Endometrial microvascular endothelial cells (primary cell): ENCODE data around the gene NMNAT1. TPM values are rescaled to one million over a fixed set of nuclear protein-coding genes. Genes with fewer than 3 reads are reported as not detected.

Experiments used
- in situ Hi-C: cut with HindIII; loops from 2 replicates; pipeline ENCODE4 v1.10.0; 2017; ENCODE audit warnings: low sequenced_read_pairs, low pct_unique_long_range_greater_than_20kb; ENCODE audit errors: inconsistent ontology term
- total RNA-seq: library from RNA; depleted of rRNA; stranded (reverse); fragments of >200 nt; gene quantifications from one replicate; pipeline ENCODE4 v1.2.3, GENCODE V29; 2015; ENCODE audit errors: inconsistent ontology term

The NMNAT1 gene
- 5.8 TPM for total RNA-seq

- in situ Hi-C loops: no loop called here
Measured at GRCh38 chr1:9942939-9943788, at the start of gene NMNAT1, which contains the start of gene LZIC. Gene NMNAT1, plus strand, starts transcription at chr1:9943475. Its CDS starts 28,599 bp downstream, at chr1:9972074. Gene LZIC, minus strand, starts transcription at chr1:9943391. Its CDS starts 6,772 bp downstream, at chr1:9936619.

GRCh38 chr1:9894115-9894514, 49.2 kb upstream of the NMNAT1 start:
- in situ Hi-C loops: loop anchor here (25.0 kb wide), 1 partner anchor 107 kb away; no protein-coding TSS in a partner anchor

GRCh38 chr1:9900142-9901043, 42.9 kb upstream of the NMNAT1 start:
- in situ Hi-C loops: no loop called here

GRCh38 chr1:9901148-9902059, 41.9 kb upstream of the NMNAT1 start:
- in situ Hi-C loops: no loop called here

GRCh38 chr1:9902060-9902452, 41.2 kb upstream of the NMNAT1 start:
- in situ Hi-C loops: no loop called here

- in situ Hi-C loops: no loop called here
Measured at GRCh38 chr1:9903801-9904527, 39.3 kb upstream of the NMNAT1 start.

- in situ Hi-C loops: no loop called here
Measured at GRCh38 chr1:9904596-9904995, 38.7 kb upstream of the NMNAT1 start.

GRCh38 chr1:9905010-9905409, 38.3 kb upstream of the NMNAT1 start:
- in situ Hi-C loops: no loop called here

GRCh38 chr1:9906466-9906865, 36.8 kb upstream of the NMNAT1 start:
- in situ Hi-C loops: no loop called here

- in situ Hi-C loops: no loop called here
Measured at GRCh38 chr1:9907441-9907840, 35.8 kb upstream of the NMNAT1 start.

GRCh38 chr1:9908871-9909233, 34.4 kb upstream of the NMNAT1 start:
- in situ Hi-C loops: no loop called here

GRCh38 chr1:9909234-9910046, 33.8 kb upstream of the NMNAT1 start:
- in situ Hi-C loops: no loop called here

GRCh38 chr1:9910076-9910422, 33.2 kb upstream of the NMNAT1 start, which contains the start of gene CTNNBIP1:
Gene CTNNBIP1, minus strand, starts transcription at chr1:9910269. Its CDS starts 38,205 bp downstream, at chr1:9872064.
- in situ Hi-C loops: no loop called here

GRCh38 chr1:9910423-9911178, 32.7 kb upstream of the NMNAT1 start:
- in situ Hi-C loops: no loop called here

GRCh38 chr1:9912264-9912936, 30.9 kb upstream of the NMNAT1 start:
- in situ Hi-C loops: no loop called here

GRCh38 chr1:9914610-9914937, 28.7 kb upstream of the NMNAT1 start:
- in situ Hi-C loops: no loop called here
